ENCODE results near the gene CCNY.

Gene CCNY

DNA sequence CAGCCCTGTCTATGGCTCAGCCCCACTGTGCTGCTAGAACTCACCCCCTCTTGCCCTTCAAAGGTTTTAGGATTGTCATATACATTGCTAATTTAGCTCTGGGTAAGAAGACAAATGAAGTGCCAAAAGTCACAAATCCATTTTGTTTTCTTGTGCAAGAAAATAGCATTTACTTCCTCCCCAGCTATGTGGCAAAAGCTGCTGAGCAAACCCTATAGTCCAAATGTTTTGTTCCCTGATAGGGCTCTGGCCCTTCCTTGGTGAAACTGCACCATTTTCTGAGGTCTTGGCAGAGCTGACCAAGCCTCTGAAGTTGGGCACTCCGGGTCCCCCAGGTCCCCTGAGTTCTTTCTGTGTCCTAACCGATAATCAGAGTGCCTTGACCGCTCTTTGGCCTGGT lies 184.7 kb downstream of the CCNY start:
- ChIA-PET POLR2A (no interaction called here), CTCF (no interaction called here)
- H3K4me3 ChIP-seq (ENCODE audit: low read depth, low read length) = no peak overlapping the region
- no peak for TF ChIP-seq CTCF (IDR thresholded peaks at IDR 0.05; ENCODE audit: insufficient read depth, low read length, missing control alignments)
- no peak for DNase-seq (ENCODE audit: low read depth, low spot score)

DNA sequence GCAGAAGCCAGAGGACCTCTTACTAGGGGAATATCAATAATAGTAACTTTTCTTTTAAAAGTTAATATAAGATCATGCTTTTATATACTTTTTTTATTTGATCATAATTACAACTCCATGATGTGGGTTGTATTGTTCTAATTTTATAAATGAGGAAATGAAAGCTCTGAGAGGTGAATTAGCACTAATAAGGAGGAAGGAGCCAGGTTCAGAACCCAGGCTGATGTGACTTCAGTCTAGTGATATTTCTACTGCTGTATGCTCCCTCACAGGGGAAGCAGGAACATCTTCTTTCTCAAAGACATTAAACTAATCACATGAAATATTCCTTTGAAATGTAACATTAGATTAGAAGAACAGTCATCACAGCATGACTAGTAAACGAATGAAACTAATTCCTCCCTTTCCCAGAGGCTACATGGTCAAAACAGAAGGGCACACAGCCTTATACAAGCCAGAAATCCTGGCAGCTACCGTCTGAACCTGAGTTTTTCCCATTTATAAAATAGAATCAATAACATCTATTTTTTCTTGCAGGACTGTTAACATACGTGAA lies 187.4 kb downstream of the CCNY start:
- no peak overlapping the region for H3K4me3 ChIP-seq (ENCODE audit: low read depth, low read length)
- CTCF ChIA-PET = interaction anchor here (0.6 to 1.0 kb wide), 2 partner anchors 19 to 39 kb away, joined by 3 read pairs; no protein-coding TSS in a partner anchor
- no peak for DNase-seq (ENCODE audit: low read depth, low spot score)
- POLR2A ChIA-PET = no interaction called here
- TF ChIP-seq CTCF (IDR thresholded peaks at IDR 0.05; ENCODE audit: insufficient read depth, low read length, missing control alignments) = no peak

GRCh38 chr10:35526746-35527145 lies 190.4 kb downstream of the CCNY start:
- H3K4me3 ChIP-seq (ENCODE audit: low read depth, low read length) = no peak overlapping the region
- no peak for DNase-seq (ENCODE audit: low read depth, low spot score)
- CTCF ChIA-PET = interaction anchor here (0.7 kb wide), 1 partner anchor 37 kb away, joined by 3 read pairs; no protein-coding TSS in a partner anchor
- POLR2A ChIA-PET = no interaction called here
- no peak for TF ChIP-seq CTCF (IDR thresholded peaks at IDR 0.05; ENCODE audit: insufficient read depth, low read length, missing control alignments)

DNA sequence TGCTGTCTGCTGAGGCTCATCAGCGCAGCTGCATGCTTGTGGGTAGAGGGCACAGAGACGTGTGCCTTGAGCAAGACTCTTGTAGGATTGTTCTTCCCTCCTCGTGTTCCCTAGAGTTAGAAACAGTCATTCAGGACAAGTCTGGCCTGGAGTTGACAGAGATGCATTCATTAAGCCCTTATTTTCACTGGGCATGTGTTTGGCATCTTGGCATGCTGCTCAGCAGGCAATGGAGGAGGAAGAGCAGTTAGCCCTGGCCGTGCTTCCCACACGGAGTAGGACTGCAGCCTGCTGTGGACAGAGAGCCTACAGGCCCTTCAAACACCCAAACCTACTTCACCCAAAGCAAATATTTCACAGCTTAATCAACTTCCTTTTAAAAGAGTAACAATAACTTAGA lies 195.8 kb downstream of the CCNY start:
- CTCF ChIA-PET = interaction anchor here (1.8 kb wide), 1 partner anchor 31 kb away, joined by 6 read pairs; no protein-coding TSS in a partner anchor

DNA sequence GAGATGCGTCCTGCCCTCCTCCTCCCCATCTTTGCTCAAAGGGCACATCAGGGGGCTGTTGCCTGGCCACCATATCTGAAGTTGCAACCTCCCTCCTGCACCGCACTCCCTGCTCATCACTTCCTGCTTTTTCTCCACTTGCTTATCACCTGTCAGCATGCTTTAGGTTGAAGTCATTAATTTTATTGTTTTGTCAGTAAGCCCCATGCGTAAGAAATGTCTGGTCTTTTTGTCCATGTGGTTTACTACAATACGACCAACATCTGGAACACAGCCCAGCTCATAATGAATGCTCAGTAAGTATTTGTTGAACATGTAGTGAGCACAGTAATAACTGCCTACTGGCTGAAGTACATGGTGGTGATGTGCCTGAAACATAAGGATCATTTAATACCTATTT lies 197.3 kb downstream of the CCNY start:
- no peak for TF ChIP-seq CTCF (IDR thresholded peaks at IDR 0.05; ENCODE audit: insufficient read depth, low read length, missing control alignments)
- ChIA-PET CTCF (interaction anchor here (1.8 kb wide), 1 partner anchor 30 kb away, joined by 6 read pairs; no protein-coding TSS in a partner anchor), POLR2A (interaction anchor here (0.6 kb wide), 1 partner anchor 28 kb away, joined by 3 read pairs; no protein-coding TSS in a partner anchor)
- H3K4me3 ChIP-seq (ENCODE audit: low read depth, low read length) = no peak overlapping the region
- no peak for DNase-seq (ENCODE audit: low read depth, low spot score)

More for the DNA sequence above, 195.8 kb downstream of the CCNY start:
- TF ChIP-seq CTCF (IDR thresholded peaks at IDR 0.05; ENCODE audit: insufficient read depth, low read length, missing control alignments) = no peak
- H3K4me3 ChIP-seq (ENCODE audit: low read depth, low read length) = no peak overlapping the region
- POLR2A ChIA-PET = no interaction called here
- DNase-seq (ENCODE audit: low read depth, low spot score) = no peak

DNA sequence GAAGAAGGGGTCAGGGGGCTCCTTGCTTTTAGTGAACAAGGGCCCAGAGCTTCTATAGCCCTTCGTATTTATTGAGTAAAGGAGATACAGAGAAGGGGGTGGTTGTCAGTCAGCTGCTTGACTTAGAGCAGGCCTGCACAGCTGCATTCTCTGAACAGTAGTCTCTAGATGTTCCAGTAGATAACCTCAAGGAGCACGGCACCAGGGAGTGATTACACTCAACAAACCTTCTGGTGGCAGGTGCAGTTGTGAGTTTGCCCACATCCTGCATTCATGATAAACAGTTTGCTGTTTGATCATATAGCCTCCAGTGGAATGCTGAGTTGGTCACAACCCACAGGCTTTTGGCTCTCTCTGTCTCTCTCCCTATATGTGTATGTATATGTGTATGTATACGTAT lies 198.8 kb downstream of the CCNY start:
- H3K4me3 ChIP-seq (ENCODE audit: low read depth, low read length) = no peak overlapping the region
- ChIA-PET POLR2A (no interaction called here), CTCF (no interaction called here)
- no peak for TF ChIP-seq CTCF (IDR thresholded peaks at IDR 0.05; ENCODE audit: insufficient read depth, low read length, missing control alignments)
- DNase-seq (ENCODE audit: low read depth, low spot score) = no peak
